Hematopoietic multipotent progenitor cell treated with erythropoietin and hydrocortisone succinate and interleukin-3 and kit ligand, for 8 days (in vitro differentiated cells): ENCODE results near the gene GALNT1.

Source experiments
- DNase-seq: peaks from one replicate; pipeline ENCODE4 v3.0.0-alpha.2; 2015

Gene GALNT1

DNA sequence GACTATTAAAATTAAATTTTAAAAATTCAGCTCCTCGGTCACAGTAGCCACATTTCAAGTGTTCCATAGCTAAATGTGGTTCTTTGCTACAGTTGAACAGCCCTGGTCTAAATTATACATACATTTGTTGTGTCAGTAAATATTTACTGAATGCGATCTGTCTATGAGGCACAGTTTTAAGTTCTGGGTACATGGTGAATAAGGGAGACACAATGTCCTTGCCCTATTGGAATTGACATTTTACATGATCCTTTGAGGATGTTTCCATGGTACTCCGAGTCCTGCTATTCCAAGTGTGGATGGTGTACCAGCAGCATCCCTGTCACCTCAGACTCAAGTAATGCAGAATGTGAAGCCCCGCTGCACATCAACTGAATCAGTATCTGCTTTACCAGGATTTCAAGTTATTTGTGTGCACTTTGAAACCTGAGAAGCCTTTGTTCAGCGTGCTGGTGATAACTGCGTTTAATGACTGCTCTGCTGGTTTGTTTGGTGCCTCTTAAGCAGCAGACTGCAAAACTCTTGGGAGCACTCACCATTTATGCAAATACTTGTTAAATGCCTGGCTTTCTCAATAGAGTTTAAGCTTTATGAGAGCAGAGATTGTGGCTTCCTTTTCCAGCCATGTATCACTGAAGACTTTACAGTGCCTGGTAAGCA is 1.5 kb downstream of the GALNT1 start:
- no peak for DNase-seq

GRCh38 chr18:35584735-35585134 is 3.2 kb downstream of the GALNT1 start:
- DNase-seq = peak; percentile 74

- DNase-seq = no peak
Observed at GRCh38 chr18:35585608-35586007, 4.1 kb downstream of the GALNT1 start.

- DNase-seq = no peak
Observed at GRCh38 chr18:35588122-35588521, 6.6 kb downstream of the GALNT1 start.

- peak; percentile 63 for DNase-seq
Observed at GRCh38 chr18:35588995-35589394, 7.5 kb downstream of the GALNT1 start.

- DNase-seq = no peak
Observed at GRCh38 chr18:35589546-35589945, 8.0 kb downstream of the GALNT1 start.

DNA sequence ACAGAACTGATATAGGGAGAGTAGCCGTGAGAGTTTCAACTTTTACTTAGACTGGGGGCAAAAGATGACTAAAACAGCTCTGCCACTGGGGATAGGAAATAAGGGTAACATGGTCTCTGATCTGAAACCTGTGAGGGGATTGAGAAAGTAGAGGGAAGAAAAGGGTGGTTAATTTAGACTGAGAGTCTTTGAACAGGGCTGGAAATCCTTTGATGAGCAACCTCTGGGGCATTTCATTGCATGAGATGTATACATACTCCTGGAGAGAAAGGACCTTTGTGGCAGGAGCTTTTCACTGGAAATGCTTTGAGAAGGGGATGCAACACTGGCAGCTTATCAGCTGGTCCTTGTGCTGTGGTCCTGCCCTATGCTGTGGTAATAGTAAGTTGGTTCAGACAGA is 9.4 kb downstream of the GALNT1 start:
- no peak for DNase-seq

- DNase-seq = no peak
Observed at GRCh38 chr18:35592298-35592697, 10.8 kb downstream of the GALNT1 start.

- no peak for DNase-seq
Observed at GRCh38 chr18:35593859-35594258, 12.3 kb downstream of the GALNT1 start.

- DNase-seq = no peak
Observed at GRCh38 chr18:35597758-35598157, 16.2 kb downstream of the GALNT1 start.

GRCh38 chr18:35602193-35602820 is 20.8 kb downstream of the GALNT1 start:
- DNase-seq = no peak

DNA sequence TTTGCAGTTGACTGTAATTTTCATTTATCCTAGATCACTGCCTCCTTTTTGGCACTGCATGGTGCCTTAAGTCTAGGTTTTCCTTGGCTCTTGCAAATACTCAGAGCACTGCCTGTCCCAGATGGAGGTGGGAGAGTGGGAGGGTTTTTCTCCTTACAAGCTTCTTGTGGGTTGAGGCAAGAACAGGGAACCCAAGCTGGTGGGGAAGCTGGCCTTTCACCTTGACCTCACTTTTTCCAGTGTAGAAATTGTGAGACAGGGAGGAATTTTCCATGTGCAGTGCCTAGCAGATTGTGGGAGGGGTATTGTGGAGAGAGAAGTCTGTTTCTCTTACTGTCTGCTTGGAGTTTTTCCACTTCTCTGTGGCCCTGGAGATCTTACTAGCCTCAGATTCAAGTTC is 21.5 kb downstream of the GALNT1 start:
- no peak for DNase-seq

GRCh38 chr18:35603528-35603927 is 22.0 kb downstream of the GALNT1 start:
- DNase-seq = no peak

DNA sequence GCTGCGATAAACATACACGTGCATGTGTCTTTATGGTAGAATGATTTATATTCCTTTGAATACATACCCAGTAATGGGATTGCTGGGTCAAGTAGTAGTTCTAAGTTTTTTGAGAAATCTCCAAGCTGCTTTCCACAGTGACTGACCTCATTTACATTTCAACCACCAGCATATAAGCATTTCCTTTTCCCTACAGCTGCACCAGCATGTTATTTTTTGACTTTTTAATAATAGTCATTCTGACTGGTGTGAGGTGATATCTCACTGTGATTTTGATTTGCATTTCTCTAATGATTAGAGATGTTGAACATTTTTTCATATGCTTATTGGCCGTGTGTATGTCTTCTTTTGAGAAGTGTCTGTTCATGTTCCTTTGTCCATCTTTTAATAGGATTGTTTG is 22.8 kb downstream of the GALNT1 start:
- no peak for DNase-seq

DNA sequence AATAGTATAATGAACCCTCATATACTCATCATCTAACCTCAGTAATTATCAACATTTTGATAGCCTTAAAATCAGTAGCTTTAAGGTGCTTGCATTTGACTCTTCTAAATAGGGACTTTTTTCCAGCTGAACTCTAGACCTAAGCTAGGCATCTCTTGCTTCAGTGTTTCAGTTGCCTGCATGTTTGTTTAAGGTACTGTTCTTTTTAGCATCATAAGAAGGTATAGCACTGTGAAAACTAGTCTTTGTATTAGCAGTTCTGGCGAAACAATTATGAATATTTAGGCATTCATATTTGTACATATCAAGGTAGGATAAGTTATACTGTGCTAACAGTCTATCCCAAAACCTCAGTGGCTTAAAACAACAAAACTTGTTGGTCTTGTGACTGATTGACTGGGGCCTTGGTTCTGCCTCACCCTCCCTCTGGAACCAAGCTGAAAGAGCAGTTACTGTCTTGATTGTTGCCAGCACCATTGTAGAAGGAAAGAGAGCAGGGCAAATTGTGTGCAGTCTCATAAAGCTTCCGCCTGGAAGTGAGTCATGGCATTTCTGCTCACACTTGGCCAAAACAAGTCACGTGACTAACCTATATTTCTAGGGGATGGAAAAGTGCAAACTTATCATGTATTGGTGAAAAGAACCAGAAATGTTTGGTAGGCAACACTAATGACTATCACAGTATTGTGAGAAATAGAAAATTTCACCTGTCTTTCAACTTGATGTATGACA is 24.3 kb downstream of the GALNT1 start:
- no peak for DNase-seq

GRCh38 chr18:35609236-35609635 is 27.7 kb downstream of the GALNT1 start:
- no peak for DNase-seq

GRCh38 chr18:35610089-35610488 is 28.5 kb downstream of the GALNT1 start:
- no peak for DNase-seq

DNA sequence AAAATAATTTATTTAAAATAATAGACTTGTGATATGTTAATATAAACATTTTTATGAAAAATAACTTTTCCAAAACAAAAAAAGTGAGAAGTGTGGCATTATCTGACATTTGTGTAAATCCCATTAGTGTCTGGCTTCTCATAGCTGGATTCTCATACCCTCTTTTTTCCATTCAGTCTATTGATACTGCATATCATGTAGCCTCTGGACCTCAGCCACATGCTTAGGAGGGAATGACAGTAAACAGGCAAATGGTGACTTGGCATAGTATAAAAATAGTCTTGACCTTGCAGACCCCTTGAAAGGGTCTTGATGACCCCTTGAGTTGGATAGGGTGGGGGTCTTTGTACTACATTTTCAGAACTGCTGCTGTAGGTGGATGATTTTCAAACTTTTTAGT is 29.2 kb downstream of the GALNT1 start:
- DNase-seq = no peak

- DNase-seq = no peak
Observed at GRCh38 chr18:35611518-35611917, 30.0 kb downstream of the GALNT1 start.

- no peak for DNase-seq
Observed at GRCh38 chr18:35616074-35616473, 34.5 kb downstream of the GALNT1 start.

DNA sequence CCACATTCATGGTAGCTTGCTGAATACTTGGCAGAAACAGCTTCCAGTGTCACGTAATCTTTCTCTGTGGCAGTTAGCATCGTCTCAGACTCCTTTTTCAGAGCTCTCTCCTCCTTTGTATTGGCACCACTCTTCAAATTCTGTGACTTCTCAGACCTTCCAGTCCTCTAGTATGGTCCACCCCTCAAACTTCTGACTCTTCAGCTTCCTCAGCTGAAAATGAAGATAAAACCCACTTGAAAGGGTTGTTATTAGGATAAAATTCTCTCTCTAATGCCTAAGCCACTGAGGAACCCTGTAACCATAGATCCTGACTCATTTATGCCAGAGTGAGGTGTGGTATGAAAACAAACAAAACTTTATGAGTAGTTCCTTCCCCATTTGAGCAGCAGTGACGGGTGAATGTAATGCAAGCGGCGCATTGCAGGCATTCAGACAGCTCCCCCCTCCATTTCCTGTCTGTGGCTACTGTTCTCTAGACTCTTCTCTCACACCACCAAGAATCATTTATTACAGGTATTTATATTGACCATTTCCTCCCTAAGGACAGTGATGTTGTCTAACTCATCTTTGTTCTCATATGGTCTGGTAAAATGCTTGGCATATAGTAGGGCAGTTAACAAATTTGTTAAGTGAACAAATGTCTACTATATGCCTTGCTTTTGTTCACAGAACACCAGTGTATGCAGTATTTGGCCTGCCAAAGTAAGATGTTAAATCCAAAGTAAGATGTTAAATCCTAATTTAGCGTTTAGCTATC is 35.3 kb downstream of the GALNT1 start:
- peak; percentile 77 for DNase-seq

GRCh38 chr18:35617865-35618264 is 36.3 kb downstream of the GALNT1 start:
- no peak for DNase-seq

DNA sequence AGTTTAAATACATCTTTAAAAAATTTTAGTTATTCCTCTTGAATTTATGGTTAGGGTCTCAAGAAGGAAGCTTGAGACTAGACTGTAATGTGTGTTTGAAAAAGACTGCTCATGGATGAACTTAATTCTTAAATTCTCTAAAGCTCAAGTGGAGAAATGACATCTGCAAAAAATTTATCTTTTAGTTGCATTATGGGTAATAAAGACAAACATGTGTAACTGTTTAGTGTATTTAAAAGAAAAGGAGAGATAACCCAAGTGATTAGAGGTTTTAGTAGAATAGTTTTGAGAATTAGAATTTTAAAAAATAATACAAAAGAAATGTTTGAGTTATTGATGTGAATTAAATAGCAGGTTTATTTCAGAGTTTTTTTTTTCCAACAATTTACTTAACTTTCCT is 36.7 kb downstream of the GALNT1 start:
- DNase-seq = no peak

- DNase-seq = peak; percentile 40
Observed at GRCh38 chr18:35618696-35619095, 37.2 kb downstream of the GALNT1 start.
